Upper lobe of right lung (tissue), 1 donor: ENCODE measurements around the gene PTPN3. TPM values are rescaled to one million over a fixed set of nuclear protein-coding genes. Genes with fewer than 3 reads are reported as not detected.

Experiments used
- ATAC-seq: fragments of 200-7000 bp; cut with Tn5 transposase; one replicate; pipeline ENCODE4 v1.9.1; 2020; ENCODE audit warnings: mild to moderate bottlenecking, moderate library complexity
- DNase-seq: peaks from one replicate; pipeline ENCODE4 v3.0.0-alpha.2; 2020
- H3K27ac ChIP-seq: fragments of 200-600 bp; one replicate; pipeline ENCODE4 v1.8.0; 2022
- H3K27me3 ChIP-seq: fragments of 200-600 bp; one replicate; pipeline ENCODE4 v1.8.0; 2022; ENCODE audit warnings: mild to moderate bottlenecking
- H3K36me3 ChIP-seq: fragments of 200-600 bp; one replicate; pipeline ENCODE4 v1.8.0; 2022
- H3K4me1 ChIP-seq: fragments of 200-600 bp; one replicate; pipeline ENCODE4 v1.8.0; 2022
- H3K4me3 ChIP-seq: fragments of 200-600 bp; one replicate; pipeline ENCODE4 v1.8.0; 2022; ENCODE audit warnings: mild to moderate bottlenecking
- H3K9me3 ChIP-seq: fragments of 200-600 bp; one replicate; pipeline ENCODE4 v1.8.0; 2022
- intact Hi-C: fragments of 100-400 bp; cut with DNase I; formaldehyde crosslinking; loops from one replicate; pipeline ENCODE4 v1.11.0; 2022
- total RNA-seq: library from RNA; stranded (reverse); fragmentation: NEBNext Ultra II Directional; extraction: Animal tissue kit (Norgen Biotek cat#: 25700); gene quantifications from one replicate; pipeline ENCODE4 v1.2.1, GENCODE V29; 2021
- TF ChIP-seq, protein P1 (sequence below): fragments of 200-600 bp; IDR thresholded peaks from one replicate; pipeline ENCODE4 v1.8.0; 2022; ENCODE audit warnings: antibody characterized with exemption
- donor health status: DM: no; HTN: yes; CAD: no; lungs with severe emphysema.

PTPN3 gene
- total RNA-seq, 1 donor from 2014 or later: 17.1 TPM

GRCh38 chr9:109382585-109382984, 115.5 kb downstream of the PTPN3 start:
- no peak for ATAC-seq
- no peaks in the 10 kb centered on the region for H3K9me3 ChIP-seq
- H3K4me3 ChIP-seq: no peak overlapping the region
- peaks cover 5% of the 10 kb centered on the region for H3K36me3 ChIP-seq
- H3K4me1 ChIP-seq: no peaks in the 10 kb centered on the region
- H3K27ac ChIP-seq: no peak overlapping the region
- no peaks in the 10 kb centered on the region for H3K27me3 ChIP-seq
- intact Hi-C loops: no loop called here
- DNase-seq: no peak
- TF ChIP-seq, protein P1, sequence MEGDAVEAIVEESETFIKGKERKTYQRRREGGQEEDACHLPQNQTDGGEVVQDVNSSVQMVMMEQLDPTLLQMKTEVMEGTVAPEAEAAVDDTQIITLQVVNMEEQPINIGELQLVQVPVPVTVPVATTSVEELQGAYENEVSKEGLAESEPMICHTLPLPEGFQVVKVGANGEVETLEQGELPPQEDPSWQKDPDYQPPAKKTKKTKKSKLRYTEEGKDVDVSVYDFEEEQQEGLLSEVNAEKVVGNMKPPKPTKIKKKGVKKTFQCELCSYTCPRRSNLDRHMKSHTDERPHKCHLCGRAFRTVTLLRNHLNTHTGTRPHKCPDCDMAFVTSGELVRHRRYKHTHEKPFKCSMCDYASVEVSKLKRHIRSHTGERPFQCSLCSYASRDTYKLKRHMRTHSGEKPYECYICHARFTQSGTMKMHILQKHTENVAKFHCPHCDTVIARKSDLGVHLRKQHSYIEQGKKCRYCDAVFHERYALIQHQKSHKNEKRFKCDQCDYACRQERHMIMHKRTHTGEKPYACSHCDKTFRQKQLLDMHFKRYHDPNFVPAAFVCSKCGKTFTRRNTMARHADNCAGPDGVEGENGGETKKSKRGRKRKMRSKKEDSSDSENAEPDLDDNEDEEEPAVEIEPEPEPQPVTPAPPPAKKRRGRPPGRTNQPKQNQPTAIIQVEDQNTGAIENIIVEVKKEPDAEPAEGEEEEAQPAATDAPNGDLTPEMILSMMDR: no peak

- no peaks in the 10 kb centered on the region for H3K9me3 ChIP-seq
- TF ChIP-seq, protein P1: no peak
- no peak overlapping the region for H3K27ac ChIP-seq
- intact Hi-C loops: no loop called here
- DNase-seq: no peak
- H3K27me3 ChIP-seq: no peaks in the 10 kb centered on the region
- peaks cover 5% of the 10 kb centered on the region for H3K36me3 ChIP-seq
- no peak overlapping the region for H3K4me3 ChIP-seq
- H3K4me1 ChIP-seq: no peaks in the 10 kb centered on the region
- ATAC-seq: no peak
These were observed 115.9 kb downstream of the PTPN3 start for GRCh38 chr9:109382182-109382581.

GRCh38 chr9:109381011-109381729, 116.9 kb downstream of the PTPN3 start:
- H3K9me3 ChIP-seq: no peaks in the 10 kb centered on the region

DNA sequence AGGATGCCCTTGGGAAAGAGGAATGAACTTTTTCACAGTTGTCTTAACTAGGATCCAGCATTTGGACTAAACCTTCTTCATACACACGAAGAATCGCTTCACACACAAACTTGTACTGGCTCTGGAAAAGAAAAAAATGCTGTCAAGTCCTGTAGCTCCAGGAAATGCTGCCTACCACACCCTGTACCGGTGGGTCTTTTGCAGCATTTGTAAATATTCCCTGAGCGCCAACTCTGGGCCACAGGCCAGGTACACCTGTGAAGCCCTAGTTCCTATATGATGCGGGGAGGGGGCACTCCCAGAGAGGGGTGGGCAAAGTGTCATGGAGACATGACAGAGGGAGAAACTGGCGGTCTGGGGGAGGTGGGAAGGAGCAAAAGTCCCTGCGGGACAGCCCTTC, 118.6 kb downstream of the PTPN3 start:
- peak; percentile 24 for ATAC-seq
- intact Hi-C loops: no loop called here
- H3K36me3 ChIP-seq: peaks cover 5% of the 10 kb centered on the region

More at GRCh38 chr9:109381011-109381729, 116.9 kb downstream of the PTPN3 start:
- TF ChIP-seq, protein P1: no peak
- H3K4me1 ChIP-seq: no peaks in the 10 kb centered on the region
- ATAC-seq (no peak), DNase-seq (no peak)
- peaks cover 5% of the 10 kb centered on the region for H3K36me3 ChIP-seq
- no peaks in the 10 kb centered on the region for H3K27me3 ChIP-seq
- intact Hi-C loops: no loop called here
- no peak overlapping the region for H3K27ac ChIP-seq
- H3K4me3 ChIP-seq: no peak overlapping the region

GRCh38 chr9:109378316-109378715, 119.8 kb downstream of the PTPN3 start:
- ATAC-seq (no peak), DNase-seq (no peak)
- Histone ChIP-seq H3K9me3 (no peaks in the 10 kb centered on the region), H3K36me3 (peaks cover 2% of the 10 kb centered on the region), H3K27ac (no peak overlapping the region), H3K4me3 (no peak overlapping the region), H3K4me1 (no peaks in the 10 kb centered on the region), H3K27me3 (no peaks in the 10 kb centered on the region)
- intact Hi-C loops: no loop called here
- TF ChIP-seq, protein P1: no peak

More for the DNA sequence above, 118.6 kb downstream of the PTPN3 start:
- H3K9me3 ChIP-seq: no peaks in the 10 kb centered on the region
- no peak overlapping the region for H3K27ac ChIP-seq
- H3K4me3 ChIP-seq: no peak overlapping the region
- DNase-seq: no peak
- no peaks in the 10 kb centered on the region for H3K27me3 ChIP-seq
- no peaks in the 10 kb centered on the region for H3K4me1 ChIP-seq
- TF ChIP-seq, protein P1: no peak

- H3K4me1 ChIP-seq: no peaks in the 10 kb centered on the region
- TF ChIP-seq, protein P1: no peak
- ATAC-seq: no peak
- H3K27me3 ChIP-seq: no peaks in the 10 kb centered on the region
- H3K9me3 ChIP-seq: no peaks in the 10 kb centered on the region
- no peaks in the 10 kb centered on the region for H3K36me3 ChIP-seq
- intact Hi-C loops: no loop called here
- H3K4me3 ChIP-seq: no peak overlapping the region
- no peak for DNase-seq
- no peak overlapping the region for H3K27ac ChIP-seq
These were observed 125.9 kb downstream of the PTPN3 start for GRCh38 chr9:109372246-109372645.
